ENCODE data around the gene USP12.

The USP12 gene

GRCh38 chr13:27170516-27171243, 931 bp downstream of the USP12 start:
- DNase-seq (ENCODE audit: low spot score) (no peak), ATAC-seq (ENCODE audit: low read depth) (no peak)
- H3K4me1 ChIP-seq (ENCODE audit: insufficient read depth, poor library complexity, severe bottlenecking): peaks cover 24% of the 10 kb centered on the region
- H3K27me3 ChIP-seq (ENCODE audit: insufficient read depth, poor library complexity, severe bottlenecking): no peaks in the 10 kb centered on the region
- peak overlapping the region; percentile 67 for H3K4me3 ChIP-seq (ENCODE audit: severe bottlenecking)
- no peaks in the 10 kb centered on the region for H3K36me3 ChIP-seq (ENCODE audit: low read depth)
- H3K27ac ChIP-seq (ENCODE audit: poor library complexity, severe bottlenecking): peak overlapping the region; percentile 79
- TF ChIP-seq, protein P1, sequence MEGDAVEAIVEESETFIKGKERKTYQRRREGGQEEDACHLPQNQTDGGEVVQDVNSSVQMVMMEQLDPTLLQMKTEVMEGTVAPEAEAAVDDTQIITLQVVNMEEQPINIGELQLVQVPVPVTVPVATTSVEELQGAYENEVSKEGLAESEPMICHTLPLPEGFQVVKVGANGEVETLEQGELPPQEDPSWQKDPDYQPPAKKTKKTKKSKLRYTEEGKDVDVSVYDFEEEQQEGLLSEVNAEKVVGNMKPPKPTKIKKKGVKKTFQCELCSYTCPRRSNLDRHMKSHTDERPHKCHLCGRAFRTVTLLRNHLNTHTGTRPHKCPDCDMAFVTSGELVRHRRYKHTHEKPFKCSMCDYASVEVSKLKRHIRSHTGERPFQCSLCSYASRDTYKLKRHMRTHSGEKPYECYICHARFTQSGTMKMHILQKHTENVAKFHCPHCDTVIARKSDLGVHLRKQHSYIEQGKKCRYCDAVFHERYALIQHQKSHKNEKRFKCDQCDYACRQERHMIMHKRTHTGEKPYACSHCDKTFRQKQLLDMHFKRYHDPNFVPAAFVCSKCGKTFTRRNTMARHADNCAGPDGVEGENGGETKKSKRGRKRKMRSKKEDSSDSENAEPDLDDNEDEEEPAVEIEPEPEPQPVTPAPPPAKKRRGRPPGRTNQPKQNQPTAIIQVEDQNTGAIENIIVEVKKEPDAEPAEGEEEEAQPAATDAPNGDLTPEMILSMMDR (IDR thresholded peaks at IDR 0.05; ENCODE audit: poor library complexity, severe bottlenecking): no peak
- H3K9me3 ChIP-seq (ENCODE audit: severe bottlenecking): no peaks in the 10 kb centered on the region

GRCh38 chr13:27170221-27170515, 1.4 kb downstream of the USP12 start:
- Histone ChIP-seq H3K27me3 (ENCODE audit: insufficient read depth, poor library complexity, severe bottlenecking) (no peaks in the 10 kb centered on the region), H3K36me3 (ENCODE audit: low read depth) (no peaks in the 10 kb centered on the region), H3K9me3 (ENCODE audit: severe bottlenecking) (no peaks in the 10 kb centered on the region), H3K27ac (ENCODE audit: poor library complexity, severe bottlenecking) (peak overlapping the region; percentile 79), H3K4me3 (ENCODE audit: severe bottlenecking) (peak overlapping the region; percentile 67), H3K4me1 (ENCODE audit: insufficient read depth, poor library complexity, severe bottlenecking) (peaks cover 24% of the 10 kb centered on the region)
- DNase-seq (ENCODE audit: low spot score) (no peak), ATAC-seq (ENCODE audit: low read depth) (0 out of 3 replicates have a peak, but pooled peaks have one; percentile 5)
- TF ChIP-seq, protein P1 (IDR thresholded peaks at IDR 0.05; ENCODE audit: poor library complexity, severe bottlenecking): no peak

DNA sequence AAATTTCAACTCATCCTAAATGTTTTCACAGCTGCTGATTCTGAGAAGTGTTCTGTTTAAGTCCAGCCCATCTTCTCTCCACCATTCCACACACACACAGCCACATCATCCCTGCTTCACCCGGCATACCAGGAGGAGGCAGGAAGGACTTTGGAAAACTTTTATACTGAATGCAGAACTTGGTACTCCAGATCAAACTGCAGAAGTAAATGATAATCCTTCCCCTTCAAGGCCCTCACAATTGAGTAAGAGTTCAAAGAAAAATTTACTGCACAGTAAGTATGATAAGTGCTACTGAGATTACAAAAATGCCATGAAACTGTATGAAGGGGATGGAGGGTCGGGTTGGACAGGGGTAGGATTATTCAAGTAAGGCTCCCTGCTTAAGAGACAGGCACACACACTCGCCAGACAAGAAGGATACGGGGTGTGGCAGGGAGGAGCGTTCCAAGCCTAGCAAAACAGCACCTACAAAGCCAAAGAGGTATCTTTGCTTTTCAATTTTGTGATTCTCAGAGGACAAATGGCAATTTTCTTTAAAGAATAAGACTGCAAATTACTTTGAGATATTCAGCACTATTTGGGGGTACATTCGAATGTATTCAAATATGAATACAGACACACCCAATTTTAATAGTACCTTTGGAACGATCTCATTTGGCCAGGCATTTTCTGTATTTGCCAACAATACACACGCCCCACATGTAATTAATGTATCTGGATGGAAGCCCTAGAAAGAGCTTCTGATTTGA, 2.5 kb downstream of the USP12 start:
- no peak for DNase-seq (ENCODE audit: low spot score)
- Histone ChIP-seq H3K27me3 (ENCODE audit: insufficient read depth, poor library complexity, severe bottlenecking) (no peaks in the 10 kb centered on the region), H3K4me3 (ENCODE audit: severe bottlenecking) (no peak overlapping the region), H3K27ac (ENCODE audit: poor library complexity, severe bottlenecking) (peak overlapping the region; percentile 79), H3K9me3 (ENCODE audit: severe bottlenecking) (no peaks in the 10 kb centered on the region), H3K36me3 (ENCODE audit: low read depth) (no peaks in the 10 kb centered on the region), H3K4me1 (ENCODE audit: insufficient read depth, poor library complexity, severe bottlenecking) (peaks cover 24% of the 10 kb centered on the region)
- TF ChIP-seq, protein P1 (IDR thresholded peaks at IDR 0.05; ENCODE audit: poor library complexity, severe bottlenecking): no peak
- ATAC-seq (ENCODE audit: low read depth): no peak

DNA sequence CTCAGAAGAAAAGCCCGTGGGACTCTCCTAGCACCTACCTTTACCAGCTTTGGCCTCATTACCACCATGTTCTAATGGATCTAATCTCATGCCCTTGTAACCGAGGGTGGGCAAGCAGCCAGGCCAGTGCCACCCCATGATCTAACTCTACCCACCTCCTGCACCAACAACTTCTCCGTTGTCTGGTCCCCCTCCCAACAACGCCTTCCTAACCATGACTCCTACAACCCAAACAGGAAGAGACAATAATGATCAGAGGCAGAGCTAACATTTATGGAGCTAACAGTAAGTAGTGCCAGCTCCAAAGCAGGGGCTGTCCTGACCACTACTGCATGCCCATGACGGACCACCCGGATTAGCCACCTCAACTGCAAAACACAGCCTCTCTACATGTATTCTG, 3.5 kb downstream of the USP12 start:
- Histone ChIP-seq H3K27me3 (ENCODE audit: insufficient read depth, poor library complexity, severe bottlenecking) (no peaks in the 10 kb centered on the region), H3K36me3 (ENCODE audit: low read depth) (no peaks in the 10 kb centered on the region), H3K4me1 (ENCODE audit: insufficient read depth, poor library complexity, severe bottlenecking) (peaks cover 24% of the 10 kb centered on the region), H3K9me3 (ENCODE audit: severe bottlenecking) (no peaks in the 10 kb centered on the region), H3K4me3 (ENCODE audit: severe bottlenecking) (no peak overlapping the region), H3K27ac (ENCODE audit: poor library complexity, severe bottlenecking) (no peak overlapping the region)
- DNase-seq (ENCODE audit: low spot score): no peak
- ATAC-seq (ENCODE audit: low read depth): no peak
- TF ChIP-seq, protein P1 (IDR thresholded peaks at IDR 0.05; ENCODE audit: poor library complexity, severe bottlenecking): no peak

GRCh38 chr13:27166313-27166712, 5.3 kb downstream of the USP12 start:
- DNase-seq (ENCODE audit: low spot score): no peak
- Histone ChIP-seq H3K4me3 (ENCODE audit: severe bottlenecking) (no peak overlapping the region), H3K9me3 (ENCODE audit: severe bottlenecking) (no peaks in the 10 kb centered on the region), H3K27ac (ENCODE audit: poor library complexity, severe bottlenecking) (no peak overlapping the region), H3K27me3 (ENCODE audit: insufficient read depth, poor library complexity, severe bottlenecking) (no peaks in the 10 kb centered on the region), H3K4me1 (ENCODE audit: insufficient read depth, poor library complexity, severe bottlenecking) (peaks cover 24% of the 10 kb centered on the region), H3K36me3 (ENCODE audit: low read depth) (no peaks in the 10 kb centered on the region)
- ATAC-seq (ENCODE audit: low read depth): no peak
- TF ChIP-seq, protein P1 (IDR thresholded peaks at IDR 0.05; ENCODE audit: poor library complexity, severe bottlenecking): no peak

Measured in RWPE2 (cell line).